PC-9 (cell line): ENCODE measurements around the gene TRAM2.

Experiments used
- EZH2 ChIP-seq: fragments of 200-600 bp; sonication (generic); IDR thresholded peaks from 2 replicates; pipeline ENCODE4 v1.8.0; 2017; ENCODE audit warnings: antibody characterized with exemption, low read depth
- TF ChIP-seq, protein P1 (sequence below): fragments of 200-600 bp; sonication (generic); conservative IDR thresholded peaks from 2 replicates; pipeline ENCODE4 v1.6.1; 2017; ENCODE audit warnings: mixed run types, antibody characterized with exemption, mild to moderate bottlenecking, moderate library complexity

DNA sequence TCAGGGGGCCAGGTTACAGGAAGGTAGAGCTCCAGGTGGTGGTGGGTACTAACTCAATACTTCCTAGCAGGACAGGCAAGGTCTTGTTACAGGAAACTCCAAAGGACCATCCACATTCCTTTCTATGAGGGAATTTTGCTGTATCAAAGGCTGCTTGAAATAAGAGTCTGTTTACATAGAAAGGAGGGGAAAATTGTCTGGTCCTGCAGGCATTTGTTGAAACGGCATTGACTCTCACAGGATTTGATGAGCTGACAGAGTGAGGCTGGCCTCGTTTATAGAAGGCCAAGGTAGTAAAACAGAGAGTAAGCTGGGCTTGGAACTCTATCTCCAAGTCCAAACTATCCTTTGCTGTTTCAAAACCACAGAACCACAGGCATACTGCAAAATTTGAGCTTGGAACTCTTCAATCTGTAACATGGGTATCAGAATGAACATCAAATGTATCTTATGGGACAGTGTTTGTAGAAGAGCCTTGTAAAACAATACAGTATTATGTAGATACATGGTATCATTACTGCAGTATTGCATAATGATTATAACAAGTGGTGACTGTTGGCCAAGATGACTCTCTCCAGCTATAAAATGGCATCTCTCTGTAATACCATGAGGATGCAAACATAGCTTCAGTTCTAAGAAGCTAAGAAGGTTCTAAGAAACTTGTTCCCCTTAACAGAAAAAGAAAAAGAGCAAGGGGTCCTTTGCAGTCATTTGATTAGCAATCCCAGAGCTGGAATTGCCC lies 61.5 kb downstream of the TRAM2 start:
- TF ChIP-seq, protein P1, sequence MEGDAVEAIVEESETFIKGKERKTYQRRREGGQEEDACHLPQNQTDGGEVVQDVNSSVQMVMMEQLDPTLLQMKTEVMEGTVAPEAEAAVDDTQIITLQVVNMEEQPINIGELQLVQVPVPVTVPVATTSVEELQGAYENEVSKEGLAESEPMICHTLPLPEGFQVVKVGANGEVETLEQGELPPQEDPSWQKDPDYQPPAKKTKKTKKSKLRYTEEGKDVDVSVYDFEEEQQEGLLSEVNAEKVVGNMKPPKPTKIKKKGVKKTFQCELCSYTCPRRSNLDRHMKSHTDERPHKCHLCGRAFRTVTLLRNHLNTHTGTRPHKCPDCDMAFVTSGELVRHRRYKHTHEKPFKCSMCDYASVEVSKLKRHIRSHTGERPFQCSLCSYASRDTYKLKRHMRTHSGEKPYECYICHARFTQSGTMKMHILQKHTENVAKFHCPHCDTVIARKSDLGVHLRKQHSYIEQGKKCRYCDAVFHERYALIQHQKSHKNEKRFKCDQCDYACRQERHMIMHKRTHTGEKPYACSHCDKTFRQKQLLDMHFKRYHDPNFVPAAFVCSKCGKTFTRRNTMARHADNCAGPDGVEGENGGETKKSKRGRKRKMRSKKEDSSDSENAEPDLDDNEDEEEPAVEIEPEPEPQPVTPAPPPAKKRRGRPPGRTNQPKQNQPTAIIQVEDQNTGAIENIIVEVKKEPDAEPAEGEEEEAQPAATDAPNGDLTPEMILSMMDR: no peak
- no peak for TF ChIP-seq EZH2
